Cardiac muscle cell (in vitro differentiated cells and primary cell): ENCODE results near the gene OR7D4. TPM values are rescaled to one million over a fixed set of nuclear protein-coding genes. Genes with fewer than 3 reads are reported as not detected.

Experiments
- DNase-seq, 2 donors: peaks; one replicate each; pipeline versions ENCODE4 v3.0.0 to v3.0.0-alpha.2; 2010 to 2017; ENCODE audit warnings: low read depth in 1 of 2, low spot score in 1 of 2
- H3K27ac ChIP-seq: fragments of 200-600 bp; sonication (generic); 2 replicates; pipeline ENCODE4 v1.5.1; 2016
- H3K27me3 ChIP-seq: fragments of 200-600 bp; sonication (generic); 2 replicates; pipeline ENCODE4 v1.6.0; 2016; ENCODE audit warnings: control low read depth
- H3K36me3 ChIP-seq: fragments of 200-600 bp; sonication (generic); 2 replicates; pipeline ENCODE4 v1.5.1; 2016; ENCODE audit warnings: control low read depth
- H3K4me1 ChIP-seq: fragments of 200-600 bp; sonication (generic); 2 replicates; pipeline ENCODE4 v1.8.1; 2017; ENCODE audit warnings: low read depth, mild to moderate bottlenecking, mixed run types
- H3K4me3 ChIP-seq: fragments of 200-600 bp; sonication (generic); 2 replicates; pipeline ENCODE4 v1.5.1; 2016; ENCODE audit warnings: mild to moderate bottlenecking
- H3K9me3 ChIP-seq: fragments of 200-600 bp; sonication (generic); 2 replicates; pipeline ENCODE4 v1.5.1; 2017; ENCODE audit warnings: low read depth, mild to moderate bottlenecking, control low read depth
- polyA plus RNA-seq: library from polyadenylated mRNA; unstranded; fragments of >200 nt; fragmentation: Nextera tagmentation; extraction: Ambion mirVana; gene quantifications from 2 replicates; pipeline ENCODE4 v1.2.1, GENCODE V29; 2016
- total RNA-seq: library from RNA; depleted of rRNA; stranded (reverse); fragments of >200 nt; gene quantifications from 2 replicates; pipeline ENCODE4 v1.2.3, GENCODE V29; 2016
- TF ChIP-seq, protein P1 (sequence below): IDR thresholded peaks from 2 replicates; pipeline ENCODE4 v1.5.1; 2012; ENCODE audit warnings: low read depth, mild to moderate bottlenecking, low read length

Gene OR7D4
- total and polyA plus RNA-seq, 2 experiments from 2014 or later: not detected

- DNase-seq: no peak
- Histone ChIP-seq H3K27ac (no peak overlapping the region), H3K9me3 (no peaks in the 10 kb centered on the region)
Observed at GRCh38 chr19:9187191-9187590, 32.2 kb downstream of the OR7D4 start.

GRCh38 chr19:9183000-9183399 is 36.4 kb downstream of the OR7D4 start:
- TF ChIP-seq, protein P1, sequence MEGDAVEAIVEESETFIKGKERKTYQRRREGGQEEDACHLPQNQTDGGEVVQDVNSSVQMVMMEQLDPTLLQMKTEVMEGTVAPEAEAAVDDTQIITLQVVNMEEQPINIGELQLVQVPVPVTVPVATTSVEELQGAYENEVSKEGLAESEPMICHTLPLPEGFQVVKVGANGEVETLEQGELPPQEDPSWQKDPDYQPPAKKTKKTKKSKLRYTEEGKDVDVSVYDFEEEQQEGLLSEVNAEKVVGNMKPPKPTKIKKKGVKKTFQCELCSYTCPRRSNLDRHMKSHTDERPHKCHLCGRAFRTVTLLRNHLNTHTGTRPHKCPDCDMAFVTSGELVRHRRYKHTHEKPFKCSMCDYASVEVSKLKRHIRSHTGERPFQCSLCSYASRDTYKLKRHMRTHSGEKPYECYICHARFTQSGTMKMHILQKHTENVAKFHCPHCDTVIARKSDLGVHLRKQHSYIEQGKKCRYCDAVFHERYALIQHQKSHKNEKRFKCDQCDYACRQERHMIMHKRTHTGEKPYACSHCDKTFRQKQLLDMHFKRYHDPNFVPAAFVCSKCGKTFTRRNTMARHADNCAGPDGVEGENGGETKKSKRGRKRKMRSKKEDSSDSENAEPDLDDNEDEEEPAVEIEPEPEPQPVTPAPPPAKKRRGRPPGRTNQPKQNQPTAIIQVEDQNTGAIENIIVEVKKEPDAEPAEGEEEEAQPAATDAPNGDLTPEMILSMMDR: no peak
- no peaks in the 10 kb centered on the region for H3K27me3 ChIP-seq
- H3K27ac ChIP-seq: no peak overlapping the region
- H3K4me1 ChIP-seq: no peaks in the 10 kb centered on the region
- no peaks in the 10 kb centered on the region for H3K9me3 ChIP-seq
- no peaks in the 10 kb centered on the region for H3K36me3 ChIP-seq
- DNase-seq: no peak
- H3K4me3 ChIP-seq: no peak overlapping the region

More at GRCh38 chr19:9187191-9187590, 32.2 kb downstream of the OR7D4 start:
- Histone ChIP-seq H3K36me3 (no peaks in the 10 kb centered on the region), H3K4me3 (no peak overlapping the region), H3K27me3 (no peaks in the 10 kb centered on the region), H3K4me1 (no peaks in the 10 kb centered on the region)
- TF ChIP-seq, protein P1: no peak

GRCh38 chr19:9178901-9179300 is 40.5 kb downstream of the OR7D4 start, which contains the start of gene OR7D2:
Gene OR7D2, plus strand, starts transcription at chr19:9178979. Its CDS starts 6,803 bp downstream, at chr19:9185782.
- Histone ChIP-seq H3K36me3 (no peaks in the 10 kb centered on the region), H3K27me3 (no peaks in the 10 kb centered on the region), H3K4me1 (no peaks in the 10 kb centered on the region), H3K27ac (no peak within 1 kb of the TSS), H3K9me3 (no peaks in the 10 kb centered on the region), H3K4me3 (no peak within 1 kb of the TSS)
- no peak for DNase-seq
- TF ChIP-seq, protein P1: no peak

DNA sequence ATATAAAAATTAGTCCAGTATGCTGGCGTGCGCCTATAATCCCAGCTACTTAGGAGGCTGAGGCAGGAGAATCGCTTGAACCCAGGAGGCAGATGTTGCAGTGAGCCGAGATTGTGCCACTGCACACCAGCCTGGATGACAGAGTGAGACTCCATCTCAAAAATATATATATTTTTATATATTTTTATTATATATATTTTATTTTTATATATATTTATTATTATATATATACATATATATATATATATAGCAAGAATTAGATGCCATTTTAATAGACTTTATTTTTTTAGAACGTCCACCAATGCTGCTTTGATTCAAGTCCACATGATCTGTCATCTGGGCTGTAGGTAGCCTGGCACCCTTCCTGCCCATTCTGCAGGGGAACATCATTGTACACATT is 44.1 kb downstream of the OR7D4 start:
- DNase-seq: no peak
- TF ChIP-seq, protein P1: no peak

GRCh38 chr19:9171393-9171991 is 47.9 kb downstream of the OR7D4 start:
- peak in 1 of 2 donors; percentile 9 for DNase-seq
- TF ChIP-seq, protein P1: no peak
- H3K4me1 ChIP-seq: no peaks in the 10 kb centered on the region
- no peak overlapping the region for H3K4me3 ChIP-seq
- H3K36me3 ChIP-seq: no peaks in the 10 kb centered on the region
- no peak overlapping the region for H3K27ac ChIP-seq
- no peaks in the 10 kb centered on the region for H3K27me3 ChIP-seq
- H3K9me3 ChIP-seq: no peaks in the 10 kb centered on the region

More for the DNA sequence above, 44.1 kb downstream of the OR7D4 start:
- Histone ChIP-seq H3K4me3 (no peak overlapping the region), H3K9me3 (no peaks in the 10 kb centered on the region), H3K36me3 (no peaks in the 10 kb centered on the region), H3K27ac (no peak overlapping the region), H3K27me3 (no peaks in the 10 kb centered on the region), H3K4me1 (no peaks in the 10 kb centered on the region)
